IMR-90 (cell line): ENCODE data around the gene CIRBP.

Source experiments
- BHLHE40 ChIP-seq: fragments of 150-350 bp; IDR thresholded peaks from 2 replicates; pipeline ENCODE4 v1.6.1; 2016; ENCODE audit warnings: mild to moderate bottlenecking, low read depth, low read length
- CEBPB ChIP-seq: IDR thresholded peaks from 2 replicates; pipeline ENCODE4 v1.6.1; 2012; ENCODE audit warnings: low read depth, low read length, improper control_type of control experiment
- CHD1 ChIP-seq: IDR thresholded peaks from 2 replicates; pipeline ENCODE4 v1.6.1; 2012; ENCODE audit warnings: low read depth, low read length, improper control_type of control experiment
- CTCF ChIP-seq: conservative IDR thresholded peaks from 2 replicates; pipeline ENCODE4 v1.5.1; 2012; ENCODE audit warnings: mild to moderate bottlenecking, low read depth, low read length, improper control_type of control experiment
- ELK1 ChIP-seq: fragments of 150-350 bp; IDR thresholded peaks from 2 replicates; pipeline ENCODE4 v1.6.1; 2016; ENCODE audit warnings: low read depth, mild to moderate bottlenecking, low read length, moderate library complexity, borderline replicate concordance
- MAFK ChIP-seq: IDR thresholded peaks from 2 replicates; pipeline ENCODE4 v1.6.1; 2012; ENCODE audit warnings: low read depth, low read length, improper control_type of control experiment
- MAZ ChIP-seq: IDR thresholded peaks from 2 replicates; pipeline ENCODE4 v1.6.1; 2012; ENCODE audit warnings: low read depth, mild to moderate bottlenecking, low read length, improper control_type of control experiment, moderate library complexity, borderline replicate concordance
- NFE2L2 ChIP-seq: fragments of 150-350 bp; IDR thresholded peaks from 2 replicates; pipeline ENCODE4 v1.6.1; 2016; ENCODE audit warnings: low read depth, mild to moderate bottlenecking, low read length
- POLR2A ChIP-seq: IDR thresholded peaks from 2 replicates; pipeline ENCODE4 v1.6.1; 2012; ENCODE audit warnings: mild to moderate bottlenecking, low read depth, low read length
- RCOR1 ChIP-seq: IDR thresholded peaks from 2 replicates; pipeline ENCODE4 v1.6.1; 2012; ENCODE audit warnings: mild to moderate bottlenecking, low read length, improper control_type of control experiment; ENCODE audit not compliant: insufficient replicate concordance
- RFX5 ChIP-seq: IDR thresholded peaks from 2 replicates; pipeline ENCODE4 v1.8.0; 2012; ENCODE audit warnings: low read depth, mild to moderate bottlenecking, low read length, moderate library complexity
- SMC3 ChIP-seq: fragments of 150-350 bp; IDR thresholded peaks from 2 replicates; pipeline ENCODE4 v1.6.1; 2016; ENCODE audit warnings: low read depth, mild to moderate bottlenecking, antibody characterized with exemption, low read length, moderate library complexity
- USF2 ChIP-seq: fragments of 150-350 bp; IDR thresholded peaks from 2 replicates; pipeline ENCODE4 v1.6.1; 2017; ENCODE audit warnings: mild to moderate bottlenecking, antibody characterized with exemption, low read length, low read depth

DNA sequence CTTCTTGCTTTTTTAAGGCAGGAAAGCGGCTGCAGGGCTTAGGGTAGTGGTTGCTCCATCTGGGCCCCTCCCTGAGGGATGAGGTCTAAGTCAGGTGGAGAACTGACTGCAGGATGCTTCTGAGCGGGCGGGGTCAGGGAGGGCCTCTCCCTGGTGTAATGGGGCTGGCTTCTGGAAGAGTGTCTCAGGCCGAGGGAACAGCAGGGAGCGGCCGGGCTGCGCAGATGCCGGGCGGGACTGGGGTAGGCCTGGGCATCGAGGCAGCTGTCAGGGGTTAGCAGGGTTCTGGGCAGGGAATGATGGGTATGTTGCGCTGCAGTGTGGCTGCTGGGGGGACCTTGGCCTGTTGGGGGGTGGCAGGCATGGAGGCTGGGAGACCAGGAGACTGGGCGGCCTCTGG is 8.9 kb downstream of the CIRBP start:
- TF ChIP-seq CTCF, result no peak
- TF ChIP-seq MAZ, result no peak
- TF ChIP-seq RFX5, result no peak
- TF ChIP-seq POLR2A, result no peak
- TF ChIP-seq NFE2L2, result no peak
- no peak for TF ChIP-seq MAFK
- TF ChIP-seq USF2, result no peak
- no peak for TF ChIP-seq RCOR1
- TF ChIP-seq ELK1, result no peak
- no peak for TF ChIP-seq SMC3
- TF ChIP-seq CEBPB, result no peak
- no peak for TF ChIP-seq BHLHE40
- TF ChIP-seq CHD1, result no peak
